Keratinocyte (primary cell): ENCODE measurements around the gene OAT.

Experiments
- CTCF ChIP-seq, 3 experiments: IDR thresholded peaks in 1 of 3; conservative IDR thresholded peaks in 1 of 3; optimal IDR thresholded peaks in 1 of 3; 2 replicates in 2 of 3; 3 replicates in 1 of 3; pipeline versions ENCODE3 to v1.5.1; 2011; ENCODE audit warnings: low read length in 3 of 3, mild to moderate bottlenecking in 3 of 3, moderate library complexity in 2 of 3, control low read depth in 1 of 3, inconsistent platforms in 1 of 3; ENCODE audit not compliant: insufficient read depth in 2 of 3; ENCODE audit errors: extremely low read depth in 1 of 3
- EZH2 ChIP-seq: IDR thresholded peaks from one replicate; pipeline ENCODE4 v1.6.1; 2012; ENCODE audit warnings: inconsistent platforms, mild to moderate bottlenecking, low read length, moderate library complexity

GRCh38 chr10:124401633-124402032 is 17.1 kb downstream of the OAT start:
- TF ChIP-seq CTCF (optimal IDR thresholded peaks at IDR 0.05 in 1 of 3, IDR thresholded peaks at IDR 0.05 in 1 of 3, conservative IDR thresholded peaks at IDR 0.05 in 1 of 3; ENCODE audit: extremely low read depth in 1 of 3, insufficient read depth in 2 of 3, low read length in 3 of 3): no peak
- no peak for TF ChIP-seq EZH2
